GM23248 (cell line): ENCODE measurements around the gene CREBL2.

Experiments
- EZH2 ChIP-seq: fragments of 200-600 bp; sonication (generic); IDR thresholded peaks from 2 replicates; pipeline ENCODE4 v1.6.1; 2018; ENCODE audit warnings: antibody characterized with exemption, mild to moderate bottlenecking; ENCODE audit not compliant: insufficient read depth, poor library complexity, severe bottlenecking
- EZH2phosphoT487 ChIP-seq: fragments of 200-600 bp; sonication (generic); IDR thresholded peaks from 2 replicates; pipeline ENCODE4 v1.6.1; 2018; ENCODE audit warnings: antibody characterized with exemption, moderate library complexity, mild to moderate bottlenecking, low read depth; ENCODE audit not compliant: insufficient read depth

GRCh38 chr12:12564911-12565310, 46.8 kb upstream of the CREBL2 start:
- TF ChIP-seq EZH2 (no peak), EZH2phosphoT487 (no peak)
